Esophagus muscularis mucosa (tissue), 4 donors: Measurements from ENCODE around the gene CNPY3. TPM values are rescaled to one million over a fixed set of nuclear protein-coding genes. Genes with fewer than 3 reads are reported as not detected.

ENCODE experiments used
- DNase-seq: peaks from one replicate; pipeline ENCODE4 v3.0.0-alpha.2; 2017; ENCODE audit errors: extremely low spot score
- H3K27ac ChIP-seq, 4 donors: fragments of 200-600 bp; sonication (generic); replicated peaks in 1 of 4; 1 replicate in 3 of 4; 2 replicates in 1 of 4; pipeline ENCODE4 v1.5.1; 2016 to 2019; ENCODE audit warnings: mild to moderate bottlenecking in 1 of 4
- H3K27me3 ChIP-seq, 4 donors: fragments of 200-600 bp; sonication (generic); one replicate each; pipeline versions ENCODE4 v1.5.1 to v1.6.0; 2016 to 2019
- H3K36me3 ChIP-seq, 4 donors: fragments of 200-600 bp; sonication (generic); one replicate each; pipeline ENCODE4 v1.5.1; 2016 to 2019
- H3K4me1 ChIP-seq, 4 donors: fragments of 200-600 bp; sonication (generic); one replicate each; pipeline ENCODE4 v1.5.1; 2016 to 2019
- H3K4me3 ChIP-seq, 4 donors: fragments of 200-600 bp; sonication (generic); 1 replicate in 2 of 4; 2 replicates in 2 of 4; pipeline ENCODE4 v1.5.1; 2016 to 2019; ENCODE audit warnings: mild to moderate bottlenecking in 4 of 4, moderate library complexity in 1 of 4
- H3K9me3 ChIP-seq, 4 donors: fragments of 200-600 bp; sonication (generic); 1 replicate in 3 of 4; 2 replicates in 1 of 4; pipeline ENCODE4 v1.5.1; 2016 to 2019
- EP300 ChIP-seq: sonication (generic); formaldehyde crosslinking; IDR thresholded peaks from one replicate; pipeline ENCODE4 v1.6.1; 2017; ENCODE audit warnings: antibody characterized with exemption
- POLR2A ChIP-seq: fragments of 450-650 bp; IDR thresholded peaks from one replicate; pipeline ENCODE4 v1.6.1; 2017; ENCODE audit warnings: antibody characterized with exemption, moderate library complexity, mild to moderate bottlenecking, low read depth
- POLR2AphosphoS5 ChIP-seq, 2 donors: sonication (generic); formaldehyde crosslinking; IDR thresholded peaks; one replicate each; pipeline ENCODE4 v1.6.1; 2017; ENCODE audit warnings: antibody characterized with exemption in 2 of 2
- WGBS: methylation state at CpG from one replicate; pipeline ENCODE4 v1.1.5; 2018; 5-methylcytosine and 5-hydroxymethylcytosine counted together
- intact Hi-C: fragments of 100-400 bp; cut with DNase I; formaldehyde crosslinking; loops from one replicate; pipeline ENCODE4 v1.15.1; 2023
- total RNA-seq, 4 donors: library from RNA; depleted of rRNA; stranded (reverse); fragments of >200 nt; gene quantifications; one replicate each; pipeline versions ENCODE4 v1.1.0 to v1.2.1, GENCODE V29; 2016
- TF ChIP-seq, protein P1 (sequence below), 3 experiments: fragments of 200-600 bp in 2 of 3; fragments of 450-650 bp in 1 of 3; sonication (generic) in 2 of 3; IDR thresholded peaks; one replicate each; pipeline ENCODE4 v1.5.1; 2017 to 2019; ENCODE audit warnings: antibody characterized with exemption in 3 of 3, mild to moderate bottlenecking in 2 of 3, moderate library complexity in 1 of 3

CNPY3 gene
- total RNA-seq, 4 donors from 2014 or later = 24.5 to 39.6 (median 34.3) TPM

DNA sequence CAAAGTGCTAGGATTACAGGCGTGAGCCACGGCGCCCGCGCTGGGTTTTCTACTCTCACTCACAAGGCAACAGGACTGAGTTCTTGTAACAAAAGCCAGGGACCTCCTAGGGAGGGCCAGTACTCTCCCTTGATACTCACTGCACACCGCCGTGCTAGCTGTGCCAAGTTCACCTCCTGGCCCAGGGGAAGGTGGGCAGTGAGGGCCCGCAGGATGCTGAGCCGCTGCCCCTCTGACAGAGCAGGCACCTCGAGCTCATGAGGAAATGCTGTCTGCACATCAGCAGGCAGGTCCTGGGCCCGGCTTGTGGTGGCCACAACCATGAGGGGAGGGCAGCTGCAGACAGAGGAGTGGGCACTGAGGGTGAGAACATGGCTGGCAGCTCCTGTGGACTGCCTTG is 37.9 kb downstream of the CNPY3 start:
- Histone ChIP-seq H3K4me1 (peaks cover 0 to 9% (median 1%) of the 10 kb centered on the region in 4 donors), H3K9me3 (no peaks in the 10 kb centered on the region), H3K27me3 (no peaks in the 10 kb centered on the region), H3K4me3 (no peak overlapping the region), H3K27ac (no peak overlapping the region), H3K36me3 (peaks cover 27 to 76% (median 68%) of the 10 kb centered on the region in 4 donors)
- WGBS = 100% methylated on average over 5 of the region's 11 CpGs
- TF ChIP-seq POLR2AphosphoS5 (IDR thresholded peaks at IDR 0.05) (no peak), POLR2A (no peak), EP300 (no peak)
- TF ChIP-seq, protein P1, sequence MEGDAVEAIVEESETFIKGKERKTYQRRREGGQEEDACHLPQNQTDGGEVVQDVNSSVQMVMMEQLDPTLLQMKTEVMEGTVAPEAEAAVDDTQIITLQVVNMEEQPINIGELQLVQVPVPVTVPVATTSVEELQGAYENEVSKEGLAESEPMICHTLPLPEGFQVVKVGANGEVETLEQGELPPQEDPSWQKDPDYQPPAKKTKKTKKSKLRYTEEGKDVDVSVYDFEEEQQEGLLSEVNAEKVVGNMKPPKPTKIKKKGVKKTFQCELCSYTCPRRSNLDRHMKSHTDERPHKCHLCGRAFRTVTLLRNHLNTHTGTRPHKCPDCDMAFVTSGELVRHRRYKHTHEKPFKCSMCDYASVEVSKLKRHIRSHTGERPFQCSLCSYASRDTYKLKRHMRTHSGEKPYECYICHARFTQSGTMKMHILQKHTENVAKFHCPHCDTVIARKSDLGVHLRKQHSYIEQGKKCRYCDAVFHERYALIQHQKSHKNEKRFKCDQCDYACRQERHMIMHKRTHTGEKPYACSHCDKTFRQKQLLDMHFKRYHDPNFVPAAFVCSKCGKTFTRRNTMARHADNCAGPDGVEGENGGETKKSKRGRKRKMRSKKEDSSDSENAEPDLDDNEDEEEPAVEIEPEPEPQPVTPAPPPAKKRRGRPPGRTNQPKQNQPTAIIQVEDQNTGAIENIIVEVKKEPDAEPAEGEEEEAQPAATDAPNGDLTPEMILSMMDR (IDR thresholded peaks at IDR 0.05) = no peak
- intact Hi-C loops = no loop called here
- no peak for DNase-seq

DNA sequence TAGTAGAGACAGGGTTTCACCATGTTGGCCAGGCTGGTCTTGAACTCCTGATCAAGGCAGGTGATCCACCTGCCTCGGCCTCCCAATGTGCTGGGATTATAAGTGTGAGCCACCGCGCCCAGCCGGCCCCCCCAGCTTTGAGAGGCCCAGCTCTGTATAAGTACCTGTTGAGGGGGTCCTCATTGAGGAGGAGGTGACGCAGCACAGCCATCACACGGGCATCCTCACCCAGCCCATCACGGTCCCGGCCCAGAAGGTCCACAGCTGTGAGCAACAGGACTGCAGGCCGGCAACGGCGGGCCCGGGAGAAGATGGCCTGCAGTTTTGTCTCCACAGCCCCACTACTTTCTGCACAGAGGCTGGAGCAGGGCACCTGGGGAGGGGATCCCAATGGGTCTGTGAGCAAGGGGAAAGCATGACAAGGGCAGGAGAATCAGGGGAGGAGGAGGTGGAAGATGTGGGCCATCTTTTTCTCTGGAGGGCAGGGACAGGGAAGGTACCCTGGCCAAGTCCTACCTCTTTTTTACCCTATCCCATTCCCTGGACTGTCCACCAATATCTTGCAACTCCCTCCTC is 38.9 kb downstream of the CNPY3 start:
- TF ChIP-seq EP300 (no peak), POLR2A (no peak), POLR2AphosphoS5 (IDR thresholded peaks at IDR 0.05) (no peak)
- TF ChIP-seq, protein P1 (IDR thresholded peaks at IDR 0.05) = no peak
- WGBS = 93% methylated on average over 11 of the region's 12 CpGs

DNA sequence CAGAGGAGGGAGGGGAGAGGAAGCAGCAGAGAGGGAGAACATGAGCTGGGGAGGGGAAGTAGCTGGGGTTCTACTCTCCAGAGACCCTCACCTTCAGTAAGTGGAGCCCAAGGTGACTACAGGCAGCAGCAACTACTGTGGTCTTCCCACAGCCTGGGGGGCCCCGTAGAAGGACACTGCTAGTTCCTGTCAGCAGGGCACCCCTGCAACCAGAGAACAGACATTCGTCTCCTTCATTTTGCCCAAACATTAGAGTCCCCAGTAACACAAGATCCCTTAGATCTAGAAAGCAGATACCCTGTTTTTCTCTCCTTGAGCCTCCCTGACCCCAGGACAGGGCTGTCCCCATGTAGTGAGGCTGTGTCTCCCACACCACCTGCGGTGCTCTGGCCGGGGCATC is 39.5 kb downstream of the CNPY3 start:
- no peaks in the 10 kb centered on the region for H3K9me3 ChIP-seq
- TF ChIP-seq POLR2AphosphoS5 (IDR thresholded peaks at IDR 0.05) (no peak), EP300 (no peak), POLR2A (no peak)
- TF ChIP-seq, protein P1 (IDR thresholded peaks at IDR 0.05) = no peak
- peaks cover 27 to 64% (median 53%) of the 10 kb centered on the region in 4 donors for H3K36me3 ChIP-seq
- H3K4me3 ChIP-seq = no peak overlapping the region
- no peak overlapping the region for H3K27ac ChIP-seq
- 91% methylated on average over 4 of the region's 4 CpGs for WGBS
- H3K27me3 ChIP-seq = no peaks in the 10 kb centered on the region
- intact Hi-C loops = no loop called here
- peaks cover 0 to 9% (median 1%) of the 10 kb centered on the region in 4 donors for H3K4me1 ChIP-seq
- no peak for DNase-seq

More for the DNA sequence above, 38.9 kb downstream of the CNPY3 start:
- intact Hi-C loops = no loop called here
- H3K4me1 ChIP-seq = peaks cover 0 to 9% (median 1%) of the 10 kb centered on the region in 4 donors
- no peak overlapping the region for H3K4me3 ChIP-seq
- no peak for DNase-seq
- no peaks in the 10 kb centered on the region for H3K27me3 ChIP-seq
- peaks cover 27 to 66% (median 59%) of the 10 kb centered on the region in 4 donors for H3K36me3 ChIP-seq
- no peak overlapping the region for H3K27ac ChIP-seq
- no peaks in the 10 kb centered on the region for H3K9me3 ChIP-seq

DNA sequence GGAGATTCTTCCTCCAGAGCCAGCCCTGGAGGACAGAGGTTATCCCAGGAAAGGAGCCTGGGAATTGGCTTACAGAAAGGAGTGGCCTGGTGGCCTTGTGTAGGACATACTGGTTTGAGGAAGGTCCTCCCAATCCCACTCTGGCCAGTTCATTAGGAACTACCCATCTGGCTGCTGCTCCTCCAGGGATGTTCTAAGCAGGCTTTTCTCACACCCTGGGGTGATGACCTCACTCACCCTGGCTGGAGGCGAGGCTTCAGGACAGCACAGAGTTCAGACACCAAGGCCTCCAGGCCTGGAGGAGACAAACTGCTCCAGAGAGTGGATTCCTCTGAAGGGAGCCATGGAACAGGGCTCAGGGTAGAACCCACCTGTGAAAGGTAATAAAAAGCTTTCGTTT is 40.2 kb downstream of the CNPY3 start:
- no peak for DNase-seq
- no peak overlapping the region for H3K27ac ChIP-seq
- H3K4me3 ChIP-seq = no peak overlapping the region
- intact Hi-C loops = no loop called here
- H3K36me3 ChIP-seq = peaks cover 21 to 62% (median 49%) of the 10 kb centered on the region in 4 donors
- peaks cover 0 to 9% (median 1%) of the 10 kb centered on the region in 4 donors for H3K4me1 ChIP-seq
- no peaks in the 10 kb centered on the region for H3K27me3 ChIP-seq
- no peak for TF ChIP-seq POLR2A
- 100% methylated on average over 1 of the region's 2 CpGs for WGBS
- H3K9me3 ChIP-seq = no peaks in the 10 kb centered on the region

DNA sequence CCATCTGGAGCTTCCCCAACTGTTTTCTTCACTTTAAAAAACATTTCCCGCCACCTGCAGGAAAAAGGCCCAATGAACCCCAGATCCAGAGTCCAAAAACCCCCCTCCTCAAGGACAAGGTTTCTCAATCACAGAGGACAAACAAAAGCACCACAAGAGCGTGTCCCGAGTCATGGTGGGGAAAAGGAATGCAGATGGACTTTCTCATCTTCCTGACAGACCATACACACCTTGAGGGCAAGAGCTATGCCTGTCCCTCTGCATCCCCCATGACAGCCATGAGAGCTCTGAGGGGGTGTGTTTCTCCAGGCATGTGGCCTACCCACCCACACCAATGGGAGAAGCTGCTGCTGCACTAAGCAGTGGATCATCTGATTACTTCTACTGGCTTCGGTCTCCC is 40.7 kb downstream of the CNPY3 start:
- H3K4me1 ChIP-seq = peaks cover 0 to 9% (median 1%) of the 10 kb centered on the region in 4 donors
- H3K4me3 ChIP-seq = no peak overlapping the region
- no peak for DNase-seq
- no peaks in the 10 kb centered on the region for H3K9me3 ChIP-seq
- intact Hi-C loops = no loop called here
- TF ChIP-seq EP300 = no peak
- TF ChIP-seq, protein P1 (IDR thresholded peaks at IDR 0.05) = no peak
- TF ChIP-seq POLR2AphosphoS5 (IDR thresholded peaks at IDR 0.05) = no peak
- no peak for TF ChIP-seq POLR2A
- H3K27ac ChIP-seq = no peak overlapping the region
- peaks cover 18 to 57% (median 44%) of the 10 kb centered on the region in 4 donors for H3K36me3 ChIP-seq
- no peaks in the 10 kb centered on the region for H3K27me3 ChIP-seq
- 90% methylated on average over 4 of the region's 4 CpGs for WGBS
